GM12892 (cell line): ENCODE results near the gene MS4A2. TPM values are rescaled to one million over a fixed set of nuclear protein-coding genes. Genes with fewer than 3 reads are reported as not detected.
"Not testable (repeated sequence)": the region's sequence is repeated elsewhere in the genome, so short reads cannot be mapped to it uniquely, and the experiment has no call there.

Experiments
- DNase-seq: peaks from one replicate; pipeline ENCODE4 v3.0.0; 2011; ENCODE audit not compliant: insufficient read length
- FAIRE-seq: peaks from 2 replicates; lab custom pipeline; 2011; peaks lifted over from hg19 to GRCh38; lab: Jason Lieb, UNC
- POLR2A ChIP-seq: IDR thresholded peaks from 2 replicates; pipeline ENCODE4 v1.6.1; 2011; ENCODE audit warnings: low read depth, low read length, control low read depth
- POLR2AphosphoS5 ChIP-seq: IDR thresholded peaks from 2 replicates; pipeline ENCODE4 v1.6.1; 2011; ENCODE audit warnings: low read depth, low read length, control low read depth
- TAF1 ChIP-seq: IDR thresholded peaks from 2 replicates; pipeline ENCODE4 v1.6.1; 2011; ENCODE audit warnings: low read depth, mild to moderate bottlenecking, control low read depth, low read length, borderline replicate concordance
- polyA plus RNA-seq: library from polyadenylated mRNA; unstranded; fragments of >200 nt; gene quantifications from one replicate; pipeline ENCODE4 v1.2.1, GENCODE V29; 2012; ENCODE audit warnings: missing spikeins, inconsistent platforms; ENCODE audit not compliant: missing spikeins

The MS4A2 gene
- not detected for polyA plus RNA-seq

GRCh38 chr11:60088364-60088763 lies at the start of gene MS4A2:
MS4A2 (plus strand) TSS chr11:60088664; CDS start chr11:60088766, 102 bp downstream.
- DNase-seq (no peak), FAIRE-seq (no peak)
- TF ChIP-seq POLR2A (no peak), TAF1 (no peak), POLR2AphosphoS5 (no peak)

GRCh38 chr11:60040109-60040508 lies 48.4 kb upstream of the MS4A2 start, which contains the start of gene OOSP2:
OOSP2 (plus strand) TSS chr11:60040409; CDS start chr11:60040460, 51 bp downstream.
- TF ChIP-seq POLR2AphosphoS5 = no peak
- no peak for TF ChIP-seq TAF1
- no peak for TF ChIP-seq POLR2A
- DNase-seq = no peak
- no peak for FAIRE-seq

GRCh38 chr11:60050422-60050821 lies 38.0 kb upstream of the MS4A2 start:
- not testable (repeated sequence) for DNase-seq, FAIRE-seq

GRCh38 chr11:60050839-60051238 lies 37.6 kb upstream of the MS4A2 start:
- not testable (repeated sequence) for DNase-seq, FAIRE-seq

- FAIRE-seq (peak; percentile 38), DNase-seq (no peak)
- TF ChIP-seq POLR2A (no peak), TAF1 (no peak), POLR2AphosphoS5 (no peak)
These were observed 32.0 kb upstream of the MS4A2 start, which contains the start of gene MS4A3 for GRCh38 chr11:60056349-60056969. MS4A3 (plus strand) TSS chr11:60056665; CDS start chr11:60061161, 4,496 bp downstream.

- FAIRE-seq (no peak), DNase-seq (no peak)
- TF ChIP-seq POLR2AphosphoS5 (no peak), TAF1 (no peak), POLR2A (no peak)
These were observed 29.4 kb upstream of the MS4A2 start for GRCh38 chr11:60059052-60059451.

GRCh38 chr11:60059521-60060240 lies 28.8 kb upstream of the MS4A2 start:
- TF ChIP-seq POLR2A (no peak), POLR2AphosphoS5 (no peak), TAF1 (no peak)
- DNase-seq = no peak
- FAIRE-seq = no peak

- DNase-seq (no peak), FAIRE-seq (no peak)
- no peak for TF ChIP-seq TAF1
- no peak for TF ChIP-seq POLR2A
These were observed 24.4 kb upstream of the MS4A2 start for GRCh38 chr11:60064111-60064510.

GRCh38 chr11:60065801-60066200 lies 22.7 kb upstream of the MS4A2 start:
- no peak for TF ChIP-seq POLR2AphosphoS5
- no peak for TF ChIP-seq TAF1
- no peak for TF ChIP-seq POLR2A
- DNase-seq (no peak), FAIRE-seq (no peak)

- DNase-seq = no peak
- TF ChIP-seq POLR2A = no peak
- TF ChIP-seq TAF1 = no peak
- no peak for TF ChIP-seq POLR2AphosphoS5
These were observed 19.0 kb upstream of the MS4A2 start for GRCh38 chr11:60069450-60069849.

GRCh38 chr11:60071644-60072043 lies 16.8 kb upstream of the MS4A2 start:
- DNase-seq, FAIRE-seq: not testable (repeated sequence)

More at GRCh38 chr11:60069450-60069849, 19.0 kb upstream of the MS4A2 start:
- no peak for FAIRE-seq

GRCh38 chr11:60077216-60077817 lies 11.1 kb upstream of the MS4A2 start:
- DNase-seq = no peak
- no peak for FAIRE-seq
- no peak for TF ChIP-seq POLR2AphosphoS5
- no peak for TF ChIP-seq POLR2A
- no peak for TF ChIP-seq TAF1

- no peak for FAIRE-seq
- TF ChIP-seq POLR2A = no peak
- no peak for DNase-seq
These were observed 10.5 kb upstream of the MS4A2 start for GRCh38 chr11:60077981-60078380.
